ENCODE measurements around the gene SLC25A6. TPM values are rescaled to one million over a fixed set of nuclear protein-coding genes. Genes with fewer than 3 reads are reported as not detected.

Gene SLC25A6
- total RNA-seq, 1 donor from 2014 or later = 402 TPM

- no peaks in the 10 kb centered on the region for H3K4me1 Mint-ChIP-seq (ENCODE audit: unreplicated experiment)
- no peaks in the 10 kb centered on the region for H3K9me3 Mint-ChIP-seq (ENCODE audit: unreplicated experiment)
- no peak overlapping the region for H3K4me3 Mint-ChIP-seq (ENCODE audit: unreplicated experiment)
- TF ChIP-seq CTCF (IDR thresholded peaks at IDR 0.05) = no peak
- H3K27me3 Mint-ChIP-seq (ENCODE audit: unreplicated experiment) = no peaks in the 10 kb centered on the region
- no peak overlapping the region for H3K27ac Mint-ChIP-seq (ENCODE audit: unreplicated experiment)
- H3K36me3 Mint-ChIP-seq (ENCODE audit: unreplicated experiment) = no peaks in the 10 kb centered on the region
- DNase-seq (ENCODE audit: extremely low spot score, unreplicated experiment) = no peak
Measured at GRCh38 chrX:1401611-1402430, 9.9 kb upstream of the SLC25A6 start.

GRCh38 chrX:1400742-1401471 is 9.0 kb upstream of the SLC25A6 start:
- Mint-ChIP-seq H3K27ac (ENCODE audit: unreplicated experiment) (no peak overlapping the region), H3K4me3 (ENCODE audit: unreplicated experiment) (no peak overlapping the region), H3K9me3 (ENCODE audit: unreplicated experiment) (no peaks in the 10 kb centered on the region), H3K27me3 (ENCODE audit: unreplicated experiment) (no peaks in the 10 kb centered on the region), H3K4me1 (ENCODE audit: unreplicated experiment) (no peaks in the 10 kb centered on the region), H3K36me3 (ENCODE audit: unreplicated experiment) (no peaks in the 10 kb centered on the region)
- TF ChIP-seq CTCF (IDR thresholded peaks at IDR 0.05) = no peak
- no peak for DNase-seq (ENCODE audit: extremely low spot score, unreplicated experiment)

- Mint-ChIP-seq H3K27me3 (ENCODE audit: unreplicated experiment) (no peaks in the 10 kb centered on the region), H3K9me3 (ENCODE audit: unreplicated experiment) (no peaks in the 10 kb centered on the region), H3K27ac (ENCODE audit: unreplicated experiment) (no peak overlapping the region), H3K4me3 (ENCODE audit: unreplicated experiment) (no peak overlapping the region), H3K36me3 (ENCODE audit: unreplicated experiment) (peaks cover under 1% of the 10 kb centered on the region), H3K4me1 (ENCODE audit: unreplicated experiment) (peaks cover 7% of the 10 kb centered on the region)
- no peak for TF ChIP-seq CTCF (IDR thresholded peaks at IDR 0.05)
- no peak for DNase-seq (ENCODE audit: extremely low spot score, unreplicated experiment)
Measured at GRCh38 chrX:1400049-1400448, 8.1 kb upstream of the SLC25A6 start.

- Mint-ChIP-seq H3K36me3 (ENCODE audit: unreplicated experiment) (peaks cover 1% of the 10 kb centered on the region), H3K9me3 (ENCODE audit: unreplicated experiment) (no peaks in the 10 kb centered on the region), H3K4me3 (ENCODE audit: unreplicated experiment) (no peak overlapping the region), H3K27ac (ENCODE audit: unreplicated experiment) (no peak overlapping the region), H3K4me1 (ENCODE audit: unreplicated experiment) (peaks cover 19% of the 10 kb centered on the region), H3K27me3 (ENCODE audit: unreplicated experiment) (no peaks in the 10 kb centered on the region)
- DNase-seq (ENCODE audit: extremely low spot score, unreplicated experiment) = no peak
- no peak for TF ChIP-seq CTCF (IDR thresholded peaks at IDR 0.05)
Measured at GRCh38 chrX:1398431-1399340, 6.8 kb upstream of the SLC25A6 start.

All from osteocyte (in vitro differentiated cells).